ENCODE results near the gene CEL.
"Not testable (repeated sequence)": the region's sequence is repeated elsewhere in the genome, so short reads cannot be mapped to it uniquely, and the experiment has no call there.

Gene CEL

DNA sequence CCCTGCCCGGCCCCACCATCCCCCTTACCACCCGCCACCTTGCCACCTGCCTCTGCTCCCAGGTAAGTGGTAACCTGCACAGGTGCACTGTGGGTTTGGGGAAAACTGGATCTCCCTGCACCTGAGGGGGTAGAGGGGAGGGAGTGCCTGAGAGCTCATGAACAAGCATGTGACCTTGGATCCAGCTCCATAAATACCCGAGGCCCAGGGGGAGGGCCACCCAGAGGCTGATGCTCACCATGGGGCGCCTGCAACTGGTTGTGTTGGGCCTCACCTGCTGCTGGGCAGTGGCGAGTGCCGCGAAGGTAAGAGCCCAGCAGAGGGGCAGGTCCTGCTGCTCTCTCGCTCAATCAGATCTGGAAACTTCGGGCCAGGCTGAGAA, at the start of gene CEL:
Gene CEL, plus strand, starts transcription at position 218 of the 382 bp plus-strand sequence. Its CDS starts 22 bp downstream, at position 240.
- not testable (repeated sequence) for DNase-seq (ENCODE audit: low spot score)

DNA sequence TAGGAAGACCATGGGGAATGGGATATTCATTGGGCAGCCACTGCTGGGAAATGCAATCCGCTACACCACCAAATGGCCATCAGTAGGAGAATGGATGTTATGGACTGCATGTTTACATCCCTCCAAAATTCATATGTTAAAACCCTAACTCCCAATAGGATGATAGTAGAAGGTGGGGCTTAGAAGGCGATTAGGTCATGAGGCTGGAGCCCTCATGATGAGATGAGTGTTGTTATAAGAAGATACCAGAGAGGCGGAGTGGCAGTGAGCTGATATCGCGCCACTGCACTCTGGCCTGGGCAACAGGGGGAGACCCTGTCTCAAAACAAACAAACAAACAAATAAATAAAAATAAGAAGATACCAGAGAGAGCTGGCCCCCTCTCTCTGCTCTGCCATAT, 47.1 kb upstream of the CEL start:
- DNase-seq (ENCODE audit: low spot score) = no peak
- peak; percentile 9 for FAIRE-seq

More for the DNA sequence above, at the start of gene CEL:
- peak; percentile 88 for FAIRE-seq

DNA sequence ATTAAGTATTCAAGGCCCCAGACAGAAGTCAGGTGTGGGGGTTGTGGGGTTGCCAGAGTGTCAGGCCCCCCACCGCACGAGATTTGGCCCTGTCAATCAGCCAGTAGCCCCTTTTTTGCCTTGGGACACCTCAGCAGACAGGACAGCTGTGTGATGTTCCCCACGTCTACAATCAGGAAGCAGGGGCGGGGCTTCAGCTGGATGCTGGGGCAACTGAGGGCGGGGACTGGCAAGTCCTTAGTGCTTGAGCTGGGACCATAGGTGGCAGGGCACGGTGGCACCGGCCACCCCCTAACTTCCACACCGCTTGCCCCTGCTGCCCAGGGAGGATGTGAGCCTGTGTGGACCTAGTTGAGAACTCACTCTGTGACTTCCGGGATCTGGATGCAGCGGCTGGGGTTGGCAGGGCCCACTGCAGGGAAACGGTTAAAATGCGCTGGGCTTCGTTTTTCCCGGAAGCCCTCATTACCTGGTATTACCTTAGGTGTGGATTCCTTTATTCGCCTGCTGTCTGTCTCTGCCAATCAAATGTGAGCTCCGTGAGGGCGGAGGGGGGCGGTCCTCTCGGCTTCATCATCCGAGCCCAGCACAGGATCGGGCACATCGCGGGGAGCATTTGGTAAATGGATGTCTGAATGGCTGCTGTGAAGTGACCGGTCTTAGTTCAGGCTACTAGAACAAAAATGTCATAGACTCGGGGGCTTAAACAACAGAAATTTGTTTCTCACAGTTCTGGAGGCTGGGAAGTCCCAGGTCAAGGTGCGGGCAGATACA, 38.5 kb upstream of the CEL start:
- peak; percentile 18 for DNase-seq (ENCODE audit: low spot score)
- FAIRE-seq = no peak

DNA sequence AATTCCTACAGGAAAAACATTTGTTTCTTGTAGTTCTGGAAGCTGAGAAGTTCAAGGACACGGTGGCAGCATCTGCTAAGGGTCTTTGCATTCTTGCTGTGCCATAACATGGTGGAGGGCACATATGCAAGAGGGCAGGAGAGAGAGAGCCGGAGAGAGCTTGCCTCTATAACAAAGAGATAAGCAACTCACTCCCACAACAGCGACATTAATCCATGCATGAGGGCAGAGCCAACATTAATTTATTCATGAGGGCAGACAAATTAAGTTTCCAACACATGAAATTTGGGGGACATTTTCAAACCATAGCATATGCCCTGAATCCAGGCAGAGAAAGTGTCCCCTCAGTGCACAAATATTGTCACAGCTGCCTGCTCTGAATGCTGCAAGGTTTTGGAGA, 35.4 kb upstream of the CEL start:
- no peak for DNase-seq (ENCODE audit: low spot score)
- no peak for FAIRE-seq

DNA sequence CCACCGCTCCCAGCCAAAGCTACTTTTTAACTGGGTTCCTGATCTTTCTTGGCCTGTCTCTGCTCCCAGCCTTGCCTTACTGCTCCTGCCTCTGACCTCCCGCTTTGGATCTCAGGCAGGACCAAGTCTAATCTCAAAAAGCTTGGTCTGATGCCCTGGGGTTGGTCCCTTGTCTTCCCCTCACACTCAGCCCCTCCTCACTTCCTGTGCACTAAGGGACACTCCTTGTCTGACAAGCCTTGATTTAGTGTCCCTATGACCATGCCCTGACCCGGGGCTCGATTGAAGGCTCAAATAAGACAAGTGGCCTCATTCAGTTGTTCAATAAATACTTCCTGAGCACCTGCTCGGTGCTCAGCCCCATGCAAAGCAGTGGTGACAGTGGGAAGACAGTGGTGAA, 34.6 kb upstream of the CEL start:
- DNase-seq (ENCODE audit: low spot score) (no peak), FAIRE-seq (no peak)

DNA sequence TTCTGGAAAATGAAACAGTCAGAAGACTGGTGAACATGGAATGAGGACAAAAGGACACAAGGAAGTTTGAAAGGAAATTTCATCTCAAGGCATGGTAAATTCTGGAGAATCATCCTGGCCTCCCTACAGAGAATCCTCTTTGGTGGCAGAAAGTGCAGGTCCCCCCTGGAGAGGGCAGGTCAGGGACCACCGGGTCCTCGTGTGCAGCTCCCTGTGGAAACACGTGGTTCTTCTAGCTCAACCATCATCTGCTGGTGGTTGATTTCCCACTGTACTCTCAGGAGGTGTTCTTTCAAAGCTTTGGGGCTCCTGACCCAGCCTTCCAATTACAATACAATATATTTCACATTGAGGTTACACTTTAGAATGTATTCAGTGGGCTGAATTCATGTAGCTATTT, 33.6 kb upstream of the CEL start:
- DNase-seq (ENCODE audit: low spot score) = no peak
- no peak for FAIRE-seq

DNA sequence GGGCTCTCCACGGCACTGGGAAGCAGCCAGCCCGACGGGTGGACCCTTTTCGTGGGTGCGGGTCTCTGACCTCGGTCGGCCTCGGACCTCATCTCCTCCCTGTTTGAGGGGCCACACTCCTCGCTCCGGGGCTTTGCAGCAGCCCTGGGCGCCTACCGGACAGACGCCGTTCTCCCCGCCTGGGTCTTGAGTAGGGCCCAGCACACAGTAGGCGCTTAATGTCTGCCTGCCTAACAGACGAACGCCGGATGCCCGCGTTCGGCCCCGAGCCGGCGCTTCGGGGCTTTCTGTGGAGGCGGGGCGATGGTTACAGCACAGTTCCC, 31.8 kb upstream of the CEL start:
- FAIRE-seq (no peak), DNase-seq (ENCODE audit: low spot score) (no peak)

DNA sequence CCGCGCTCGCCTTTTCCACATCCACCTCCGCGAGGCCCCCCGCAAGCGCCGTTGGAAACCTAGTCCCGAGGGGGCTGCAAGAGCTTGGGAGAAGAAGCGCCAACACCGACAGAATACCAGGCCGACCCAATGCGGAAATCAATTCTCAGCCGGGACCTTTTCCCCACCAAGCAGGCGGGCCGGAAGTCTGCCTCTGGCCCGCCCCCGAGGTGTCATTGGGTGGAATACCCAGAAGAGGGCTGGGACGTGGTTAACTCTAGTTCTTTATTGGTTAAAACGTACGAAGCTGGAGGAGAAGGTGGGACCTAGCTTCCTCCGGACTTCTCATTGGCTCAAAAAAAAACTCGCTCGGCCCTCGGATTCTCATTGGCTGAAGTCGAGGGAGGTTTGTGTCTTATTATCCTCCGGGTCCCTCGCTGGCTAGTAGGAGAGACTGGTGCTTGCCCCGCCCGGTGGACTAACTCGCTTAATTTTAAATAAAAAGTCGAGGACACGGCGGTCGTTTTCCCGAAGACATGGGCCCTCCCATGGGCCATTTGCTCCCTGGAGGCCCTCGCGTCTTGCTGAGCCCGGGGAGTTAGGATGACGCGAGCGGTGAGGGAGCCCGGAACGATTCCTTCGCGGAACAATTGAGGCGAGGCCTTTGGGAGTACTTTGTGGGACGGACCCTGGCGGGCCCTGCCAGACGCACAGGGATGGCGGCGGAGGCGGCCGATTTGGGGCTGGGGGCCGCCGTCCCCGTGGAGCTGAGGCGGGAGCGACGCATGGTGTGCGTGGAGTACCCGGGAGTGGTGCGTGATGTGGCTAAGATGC, 31.3 kb upstream of the CEL start, which contains the start of gene GTF3C5:
Gene GTF3C5, plus strand, starts transcription at position 681 of the 813 bp plus-strand sequence. Its CDS starts 15 bp downstream, at position 696.
- FAIRE-seq (no peak), DNase-seq (ENCODE audit: low spot score) (peak; percentile 97)

DNA sequence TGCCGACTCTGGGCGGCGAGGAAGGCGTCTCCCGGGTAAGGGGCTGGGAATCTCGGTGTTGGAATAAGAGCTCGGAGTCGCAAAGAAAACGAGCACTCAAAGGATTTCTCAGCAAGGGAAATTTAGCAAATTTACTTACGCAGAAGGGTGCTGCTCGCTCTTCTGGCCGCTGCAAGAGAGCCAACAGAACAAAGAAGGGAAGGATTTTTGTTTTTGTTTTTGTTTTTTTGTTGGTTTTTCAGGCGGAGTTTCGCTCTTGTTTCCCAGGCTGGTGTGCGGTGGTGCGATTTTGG, 30.7 kb upstream of the CEL start:
- no peak for FAIRE-seq
- DNase-seq (ENCODE audit: low spot score) = no peak

DNA sequence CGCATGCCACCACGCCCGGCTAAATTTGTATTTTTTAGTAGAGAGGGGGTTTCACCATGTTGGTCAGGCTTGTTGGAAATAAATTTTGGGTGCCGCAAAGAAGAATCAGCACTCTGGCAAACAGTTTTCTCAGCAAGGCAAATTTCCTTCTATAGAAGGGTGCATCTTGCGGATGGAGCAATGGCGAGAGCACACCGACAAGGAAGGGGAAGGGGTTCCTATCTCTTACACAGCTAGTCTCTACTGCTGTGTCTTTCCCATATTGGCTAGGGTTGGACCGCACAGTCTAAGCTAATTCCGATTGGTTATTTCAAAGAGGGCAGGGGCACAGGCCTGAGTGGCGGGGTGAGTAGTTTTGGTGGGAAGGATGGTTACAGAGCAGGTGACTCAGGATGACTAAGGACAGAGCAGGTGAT, 30.3 kb upstream of the CEL start:
- FAIRE-seq = no peak

DNA sequence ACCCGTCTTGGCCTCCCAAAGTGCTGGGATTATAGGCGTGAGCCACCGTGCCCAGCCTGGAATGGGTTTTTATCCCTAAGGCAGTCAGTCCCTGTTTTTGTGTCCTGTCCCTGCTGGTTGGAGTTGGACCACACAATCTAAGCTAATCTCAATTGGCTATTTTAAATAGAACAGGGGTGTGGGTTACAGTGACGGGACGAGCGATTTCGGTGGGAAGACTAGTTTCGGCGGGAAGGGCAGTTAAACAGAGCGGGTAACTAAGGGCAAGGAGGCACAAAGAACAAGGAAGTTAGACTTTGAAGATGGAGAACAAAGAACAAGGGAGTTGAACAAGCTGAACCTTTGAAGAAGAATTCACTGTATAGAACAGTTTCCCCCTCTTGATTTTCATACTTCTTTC, 29.6 kb upstream of the CEL start:
- DNase-seq (ENCODE audit: low spot score) (no peak), FAIRE-seq (no peak)

More for the DNA sequence above, 30.3 kb upstream of the CEL start:
- DNase-seq (ENCODE audit: low spot score) = no peak

DNA sequence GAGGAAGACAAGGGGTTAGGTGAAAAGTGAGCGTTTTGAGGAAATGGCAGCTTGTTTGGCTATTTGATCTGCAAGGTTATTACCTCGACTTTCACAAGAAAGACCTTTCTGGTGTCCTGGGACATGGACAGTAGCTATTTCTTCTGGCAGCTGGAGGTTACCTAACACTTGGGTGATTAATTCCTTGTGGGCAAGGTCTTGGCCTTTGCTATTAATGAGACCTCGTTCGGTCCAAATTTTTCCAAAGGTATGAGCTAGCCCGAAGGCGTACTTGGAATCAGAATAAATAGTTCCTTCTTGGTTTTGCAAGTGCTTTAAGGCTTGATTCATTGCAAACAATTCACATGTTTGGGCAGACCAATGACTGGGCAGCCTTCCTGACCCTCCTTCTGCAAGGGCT, 26.1 kb upstream of the CEL start:
- no peak for DNase-seq (ENCODE audit: low spot score)
- no peak for FAIRE-seq

DNA sequence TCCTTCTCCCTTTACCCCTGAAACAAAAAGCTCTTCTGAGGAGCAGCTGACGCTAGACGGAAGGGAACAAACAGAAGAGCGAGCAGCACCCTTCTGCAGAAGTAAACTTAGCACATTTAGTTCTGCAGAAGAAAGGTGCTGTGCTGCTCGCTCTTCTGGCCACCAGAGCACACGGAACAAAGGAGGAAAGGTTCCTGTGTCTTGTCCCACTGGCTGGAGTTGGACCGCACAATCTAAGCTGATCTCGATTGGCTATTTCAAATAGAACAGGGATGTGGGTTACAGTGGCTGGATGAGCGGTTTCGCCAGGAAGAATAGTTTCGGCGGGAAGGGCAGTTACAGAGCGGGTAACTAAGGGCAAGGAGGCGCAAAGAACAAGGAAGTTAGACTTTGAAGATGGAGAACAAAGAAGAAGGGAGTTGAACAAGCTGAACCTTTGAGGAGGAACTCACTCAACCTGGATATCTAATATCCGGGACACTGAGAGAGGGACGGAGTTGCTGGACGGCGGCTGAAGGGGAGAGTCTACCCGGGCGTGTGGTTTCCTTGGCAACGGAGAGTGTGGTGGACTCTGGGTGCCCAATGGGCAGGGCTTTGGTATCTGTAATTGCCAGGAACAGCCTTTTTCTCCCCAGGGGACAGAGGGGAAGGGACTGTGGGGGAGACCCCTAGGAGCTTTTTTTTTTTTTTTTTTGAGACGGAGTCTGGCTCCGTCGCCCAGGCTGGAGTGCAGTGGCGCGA, 23.8 kb upstream of the CEL start:
- no peak for FAIRE-seq

DNA sequence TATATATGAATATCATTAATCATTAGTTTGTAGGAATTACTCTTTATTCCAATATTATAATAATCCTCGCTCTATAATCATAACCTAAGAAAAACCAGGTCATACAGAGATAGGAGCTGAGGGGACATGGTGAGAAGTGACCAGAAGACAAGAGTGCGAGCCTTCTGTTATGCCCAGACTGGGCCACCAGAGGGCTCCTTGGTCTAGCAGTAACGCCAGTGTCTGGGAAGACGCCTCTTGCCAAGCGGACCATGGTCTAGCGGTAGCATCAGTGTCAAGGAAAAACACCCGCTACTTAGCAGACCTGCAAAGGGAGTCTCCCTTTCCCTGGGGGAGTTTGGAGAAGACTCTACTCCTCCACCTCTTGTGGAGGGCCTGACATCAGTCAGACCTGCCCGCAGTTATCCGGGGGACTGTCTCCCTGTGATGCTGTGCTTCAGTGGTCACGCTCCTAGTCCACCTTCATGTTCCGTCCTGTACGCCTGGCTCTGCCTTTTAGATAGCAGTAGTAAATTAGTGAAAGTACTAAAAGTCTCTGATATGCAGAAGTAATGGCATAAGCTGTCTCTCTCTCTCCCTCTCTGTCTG, 20.8 kb upstream of the CEL start:
- DNase-seq (ENCODE audit: low spot score); FAIRE-seq: not testable (repeated sequence)

More for the DNA sequence above, 23.8 kb upstream of the CEL start:
- DNase-seq (ENCODE audit: low spot score) = no peak

DNA sequence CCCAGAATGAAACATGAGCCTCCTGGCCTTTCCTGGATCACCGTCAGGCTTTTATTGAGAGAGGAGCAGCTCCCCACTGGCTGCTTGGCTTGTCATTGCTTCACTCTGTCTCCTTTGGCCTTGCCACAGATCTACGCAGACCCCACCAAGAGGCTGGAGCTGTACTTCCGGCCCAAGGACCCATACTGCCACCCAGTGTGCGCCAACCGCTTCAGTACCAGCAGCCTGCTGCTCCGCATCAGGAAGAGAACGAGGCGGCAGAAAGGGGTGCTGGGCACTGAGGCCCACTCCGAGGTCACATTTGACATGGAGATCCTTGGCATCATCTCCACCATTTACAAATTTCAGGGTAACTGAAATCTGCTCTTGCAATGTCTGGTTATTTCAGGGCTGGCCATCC, 19.8 kb upstream of the CEL start:
- FAIRE-seq = no peak
- no peak for DNase-seq (ENCODE audit: low spot score)

DNA sequence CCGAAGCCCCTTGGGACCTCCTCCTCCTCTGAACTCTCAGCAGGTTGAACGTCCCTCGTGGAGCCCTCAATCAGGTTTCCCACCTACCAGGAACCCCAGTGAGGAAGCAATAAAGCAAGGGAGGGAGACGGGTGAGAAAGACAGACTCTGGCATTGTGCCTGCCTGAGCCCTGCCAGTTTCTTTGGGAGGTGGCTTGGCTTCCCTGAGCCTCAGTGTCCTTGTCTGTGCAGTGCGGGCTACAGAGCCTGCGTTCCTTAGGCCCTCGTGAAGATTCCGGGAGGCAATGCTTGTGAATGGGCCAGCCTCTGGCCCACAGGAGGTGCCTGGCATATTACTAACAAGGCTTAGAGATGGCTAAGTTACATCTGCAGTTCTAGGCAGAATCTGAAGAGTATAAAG, 19.1 kb upstream of the CEL start:
- DNase-seq (ENCODE audit: low spot score) = no peak
- FAIRE-seq = no peak

DNA sequence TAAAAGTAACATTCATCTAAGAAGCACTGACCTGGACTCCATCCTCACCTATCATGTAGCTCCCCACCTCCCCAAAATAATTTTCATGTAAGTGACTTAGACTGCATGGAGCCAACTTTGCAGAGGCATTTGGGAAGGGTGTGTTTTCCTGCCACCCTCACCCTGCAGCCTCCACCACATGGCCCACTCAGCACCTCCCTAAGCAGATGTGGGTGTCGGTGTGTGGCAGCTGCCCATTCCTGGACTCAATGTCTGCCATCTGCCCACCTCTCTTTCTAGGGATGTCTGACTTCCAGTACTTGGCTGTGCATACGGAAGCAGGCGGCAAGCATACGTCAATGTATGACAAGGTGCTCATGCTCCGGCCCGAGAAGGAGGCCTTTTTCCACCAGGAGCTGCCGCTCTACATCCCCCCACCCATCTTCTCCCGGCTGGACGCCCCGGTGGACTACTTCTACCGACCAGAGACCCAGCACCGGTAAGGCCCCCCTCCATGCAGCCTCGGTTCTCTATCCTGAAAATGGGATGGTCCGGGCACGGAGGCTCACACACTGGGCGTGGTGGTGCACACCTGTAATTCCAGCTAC, 18.2 kb upstream of the CEL start:
- no peak for FAIRE-seq

DNA sequence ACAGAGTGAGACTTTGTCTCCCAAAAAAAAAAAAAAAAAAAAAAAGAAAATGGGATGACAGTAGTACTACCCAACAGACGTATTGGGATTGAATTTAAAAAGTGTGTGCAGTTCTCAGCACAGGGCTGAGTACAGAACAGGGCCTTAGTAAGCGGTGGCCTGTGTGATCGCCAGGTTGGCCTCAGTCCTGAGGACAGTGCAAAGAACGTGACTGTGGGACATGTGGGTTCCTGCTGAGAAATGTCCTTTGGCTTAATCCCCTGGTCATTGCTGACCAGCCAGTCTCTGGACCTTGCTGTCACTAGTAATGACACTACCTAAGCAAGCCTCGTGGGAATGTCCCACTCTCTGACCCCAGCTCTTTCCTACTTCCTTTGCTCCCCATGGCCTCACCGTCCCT, 17.7 kb upstream of the CEL start:
- no peak for DNase-seq (ENCODE audit: low spot score)
- no peak for FAIRE-seq

More for the DNA sequence above, 18.2 kb upstream of the CEL start:
- no peak for DNase-seq (ENCODE audit: low spot score)

DNA sequence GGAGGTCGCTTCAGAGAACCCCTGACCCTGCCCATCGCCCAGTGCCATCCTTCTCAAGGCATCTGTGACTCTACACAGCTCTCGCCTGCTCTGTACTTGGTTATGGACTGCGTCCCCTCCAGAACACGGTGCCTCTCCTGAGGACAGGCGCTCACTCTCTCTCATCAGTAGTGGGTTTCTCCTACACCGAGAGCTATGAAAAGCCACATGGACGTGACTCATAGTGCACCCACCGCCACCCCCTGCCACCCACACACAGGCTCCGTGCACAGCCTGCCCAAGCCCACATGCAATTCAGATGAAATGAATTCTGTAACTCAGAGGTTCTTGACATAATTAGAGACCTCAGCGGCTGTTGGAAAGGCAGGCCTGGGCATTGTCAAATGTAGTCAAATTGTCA, 17.1 kb upstream of the CEL start:
- FAIRE-seq (no peak), DNase-seq (ENCODE audit: low spot score) (no peak)

DNA sequence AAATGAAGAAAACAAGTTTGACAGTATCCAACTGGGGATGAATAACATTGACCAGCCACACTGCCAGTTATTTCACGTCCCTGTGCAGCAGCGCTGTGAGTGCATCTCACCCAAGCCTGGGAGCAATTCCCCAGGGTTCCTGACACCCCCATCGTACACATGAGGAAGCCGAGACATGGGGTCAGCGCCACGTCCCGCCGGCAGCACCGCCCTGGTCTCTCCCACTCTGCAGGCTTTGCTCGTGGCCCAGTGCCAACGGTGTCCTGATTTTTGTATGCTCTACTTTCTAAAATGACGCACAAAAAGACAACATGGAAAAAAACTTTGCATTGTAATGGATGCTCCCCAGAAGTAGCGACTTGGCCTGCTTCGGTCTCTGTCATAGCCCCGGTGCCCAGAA, 16.6 kb upstream of the CEL start:
- FAIRE-seq (no peak), DNase-seq (ENCODE audit: low spot score) (no peak)

DNA sequence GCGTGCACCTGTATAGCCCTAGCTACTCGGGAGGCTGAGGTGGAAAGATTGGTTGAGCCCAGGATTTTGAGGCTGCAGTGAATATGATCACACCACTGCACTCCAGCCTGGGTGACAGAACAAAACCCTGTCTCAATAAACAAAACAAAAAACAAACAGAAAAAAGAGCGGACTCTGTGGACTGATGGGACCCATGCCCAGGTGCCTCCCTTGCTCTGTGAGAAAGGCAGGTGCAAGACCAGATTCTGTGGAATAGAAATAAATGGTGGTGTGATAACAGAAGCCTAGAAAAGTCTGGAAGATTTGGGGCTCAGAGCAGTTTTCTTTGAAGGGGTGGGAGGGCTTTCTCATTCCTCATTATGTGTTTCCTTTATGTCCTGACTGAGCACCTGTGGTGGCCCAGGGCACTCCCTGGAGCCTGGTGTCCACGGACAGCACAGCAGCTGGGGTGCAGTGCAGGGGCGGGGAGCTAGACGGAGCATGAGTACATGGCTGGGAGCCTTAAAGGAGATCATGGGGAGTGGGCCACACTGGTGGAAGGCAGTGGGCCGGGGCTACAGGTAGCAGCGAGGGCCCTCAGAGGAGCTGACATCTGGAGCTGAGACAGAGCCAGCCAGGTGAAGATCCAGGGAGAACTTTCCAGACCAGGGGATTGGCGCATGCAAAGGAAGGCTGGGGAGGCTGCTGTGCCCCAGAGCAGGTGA, 15.4 kb upstream of the CEL start:
- FAIRE-seq (no peak), DNase-seq (ENCODE audit: low spot score) (no peak)

Data from urothelium cell line (cell line).